ENCODE measurements around the gene HOXB6.

- TF ChIP-seq CTCF (tag by site-specific recombination; IDR thresholded peaks at IDR 0.05) (no peak), ZNF292 (tag by site-specific recombination; IDR thresholded peaks at IDR 0.05; ENCODE audit: borderline replicate concordance, low read depth) (no peak), ZBTB49 (tag by site-specific recombination; IDR thresholded peaks at IDR 0.05; ENCODE audit: low read depth) (no peak), MZF1 (tag by site-specific recombination; IDR thresholded peaks at IDR 0.05; ENCODE audit: borderline replicate concordance) (no peak)
These were observed 678 bp upstream of the HOXB6 start for GRCh38 chr17:48605409-48605919.
